GM21723 (cell line): ENCODE measurements around the gene TTLL11.

Experiments used
- ATAC-seq: cut with Tn5 transposase; IDR thresholded peaks from one replicate; pipeline ENCODE4 v1.9.1; 2021; ENCODE audit warnings: mild to moderate bottlenecking, moderate library complexity; ENCODE audit not compliant: unreplicated experiment

The TTLL11 gene

GRCh38 chr9:121979736-121980135 lies 113.4 kb downstream of the TTLL11 start:
- ATAC-seq = no peak

DNA sequence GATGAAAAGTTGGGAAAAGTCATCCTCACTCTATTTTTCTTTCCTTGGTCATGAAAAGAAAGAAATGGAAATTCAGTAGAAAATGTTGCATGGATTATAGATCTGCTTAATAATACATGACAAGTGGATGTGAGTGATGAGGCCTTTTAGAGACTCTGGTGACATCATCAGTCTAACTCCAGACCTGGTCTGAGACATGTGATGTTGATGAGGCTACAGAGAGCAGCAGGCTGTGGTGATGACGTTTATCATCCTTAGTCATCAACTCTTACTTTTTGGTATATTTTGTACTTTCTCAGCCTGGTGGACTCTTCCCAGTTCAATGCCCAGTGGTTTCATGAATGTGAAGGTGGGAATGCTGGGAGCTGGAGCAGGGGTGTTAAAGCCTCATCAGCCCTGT lies 116.4 kb downstream of the TTLL11 start:
- no peak for ATAC-seq

DNA sequence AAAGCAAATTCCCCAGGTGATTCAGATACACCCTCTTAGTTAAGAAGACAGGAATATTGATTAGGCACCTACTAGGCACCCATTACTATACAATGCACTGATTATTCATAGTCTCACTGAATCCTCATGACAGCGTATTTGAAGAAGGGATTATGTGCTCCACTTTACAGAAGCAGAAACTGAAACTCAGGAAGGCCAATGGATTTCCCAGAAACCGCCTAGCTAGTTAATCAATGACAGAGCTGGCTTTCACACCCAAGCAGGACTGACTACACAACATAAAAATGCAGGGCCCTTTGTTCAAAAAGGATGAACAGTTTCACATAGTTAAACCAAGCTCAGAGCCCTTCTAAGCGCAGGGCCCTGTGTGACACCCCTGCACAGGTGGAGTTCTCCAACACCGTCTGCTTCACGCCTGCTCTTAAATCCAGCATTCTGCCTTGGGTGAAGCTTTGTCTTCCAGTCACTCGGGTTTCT lies 117.3 kb downstream of the TTLL11 start:
- ATAC-seq = no peak

DNA sequence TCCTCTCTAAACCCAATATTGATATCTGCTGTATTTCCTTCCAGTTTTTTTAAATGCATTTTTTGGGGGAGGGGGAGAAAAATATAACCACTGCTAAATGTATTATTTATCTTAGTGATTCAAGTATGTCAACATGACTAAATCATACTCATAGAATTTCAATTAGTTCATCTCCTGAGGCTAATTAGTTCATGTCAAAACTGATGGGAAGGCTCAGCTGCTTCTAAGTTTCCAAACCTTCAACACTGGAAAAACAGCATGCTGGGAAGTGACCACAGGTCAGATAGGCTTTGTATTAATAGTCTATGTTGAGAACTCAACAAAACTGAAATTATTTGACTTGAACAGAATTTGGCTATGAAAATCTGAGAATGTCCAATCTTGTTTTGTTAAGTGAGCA lies 118.7 kb downstream of the TTLL11 start:
- no peak for ATAC-seq

- no peak for ATAC-seq
These were observed 120.6 kb downstream of the TTLL11 start for GRCh38 chr9:121972501-121972981.

- no peak for ATAC-seq
These were observed 125.1 kb downstream of the TTLL11 start for GRCh38 chr9:121968056-121968455.

DNA sequence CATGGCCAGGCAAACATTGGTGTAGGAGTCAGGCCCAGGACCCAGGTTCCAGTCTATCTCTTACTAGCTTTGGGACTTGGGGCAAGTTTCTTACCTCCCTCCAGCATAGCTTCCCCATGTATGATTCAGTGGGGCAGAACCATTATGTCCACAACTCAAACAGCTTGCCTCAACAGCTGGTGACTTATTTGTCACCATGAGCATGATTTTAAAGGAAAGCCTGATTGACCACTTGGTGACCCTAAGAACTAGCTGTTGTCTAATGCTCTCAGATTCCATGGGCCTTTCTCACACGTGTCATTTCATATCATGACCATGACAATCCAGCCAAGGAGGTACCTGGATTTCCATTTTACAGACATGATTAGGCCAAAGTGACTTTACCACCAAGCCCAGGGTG lies 126.4 kb downstream of the TTLL11 start:
- ATAC-seq = no peak

GRCh38 chr9:121963528-121963995 lies 129.5 kb downstream of the TTLL11 start:
- ATAC-seq = no peak

GRCh38 chr9:121962421-121962820 lies 130.7 kb downstream of the TTLL11 start:
- ATAC-seq = no peak

DNA sequence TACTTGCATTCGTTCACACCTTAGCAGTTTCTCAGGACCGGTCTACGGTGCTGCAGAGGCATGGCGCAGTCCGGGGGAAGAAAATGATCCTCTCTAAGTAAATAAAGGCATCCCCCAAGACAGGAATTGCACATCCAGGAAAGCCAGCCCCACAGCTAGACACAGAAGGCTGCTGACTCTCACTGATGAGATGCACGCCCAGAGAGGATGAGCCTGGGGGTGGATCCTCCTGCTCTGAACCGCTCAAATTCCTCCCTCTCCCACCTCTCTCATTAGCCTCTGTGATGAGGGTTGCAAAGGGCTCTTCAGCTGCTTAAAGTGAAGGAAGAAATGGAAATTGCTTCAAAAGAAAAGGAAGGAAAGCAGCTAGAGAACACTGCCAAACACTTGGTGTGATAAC lies 132.4 kb downstream of the TTLL11 start:
- ATAC-seq = no peak

- no peak for ATAC-seq
These were observed 134.6 kb downstream of the TTLL11 start for GRCh38 chr9:121958530-121958929.

GRCh38 chr9:121956808-121957207 lies 136.3 kb downstream of the TTLL11 start:
- ATAC-seq = no peak

DNA sequence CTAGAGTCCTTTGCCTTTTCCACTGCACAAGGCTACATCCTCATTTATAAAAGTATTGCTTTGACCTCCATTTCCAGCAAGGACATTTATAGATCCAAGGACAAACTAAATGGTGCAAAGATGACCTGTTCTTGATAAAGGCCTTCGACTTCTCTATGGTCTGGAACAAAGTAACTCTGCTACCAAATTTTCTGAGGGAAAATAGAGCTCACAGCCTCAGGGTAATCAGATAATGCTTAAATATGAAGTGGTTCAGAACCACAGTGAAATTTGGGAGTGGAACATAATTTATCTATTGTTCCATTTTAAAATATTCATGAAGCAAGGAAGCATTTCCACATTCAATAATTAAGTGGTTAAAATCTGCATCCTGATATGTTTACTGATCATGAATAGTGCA lies 137.5 kb downstream of the TTLL11 start:
- no peak for ATAC-seq

GRCh38 chr9:121954477-121955140 lies 138.5 kb downstream of the TTLL11 start:
- no peak for ATAC-seq

- no peak for ATAC-seq
These were observed 140.5 kb downstream of the TTLL11 start for GRCh38 chr9:121952611-121953010.

DNA sequence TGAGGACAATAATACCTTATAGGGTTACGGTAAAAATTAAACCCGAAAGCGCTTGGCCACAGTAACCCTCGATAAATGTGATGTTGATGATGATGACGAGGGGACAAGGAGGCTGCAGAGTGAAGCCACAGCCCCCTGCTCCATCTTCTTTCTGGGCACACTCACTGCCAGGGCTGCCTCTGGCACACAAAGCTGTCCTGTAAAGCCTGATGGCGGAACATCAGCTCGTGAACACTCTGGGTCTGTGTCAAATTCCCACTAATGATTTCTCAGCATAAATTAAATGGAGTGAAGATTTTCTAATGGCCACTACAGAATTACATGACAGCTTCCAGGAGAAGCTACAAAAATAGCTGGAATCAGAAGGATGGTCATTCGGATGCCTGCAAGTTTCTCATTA lies 142.2 kb downstream of the TTLL11 start:
- ATAC-seq = no peak

- ATAC-seq = no peak
These were observed 142.7 kb downstream of the TTLL11 start for GRCh38 chr9:121950441-121950840.

GRCh38 chr9:121949766-121950165 lies 143.3 kb downstream of the TTLL11 start:
- ATAC-seq = no peak

DNA sequence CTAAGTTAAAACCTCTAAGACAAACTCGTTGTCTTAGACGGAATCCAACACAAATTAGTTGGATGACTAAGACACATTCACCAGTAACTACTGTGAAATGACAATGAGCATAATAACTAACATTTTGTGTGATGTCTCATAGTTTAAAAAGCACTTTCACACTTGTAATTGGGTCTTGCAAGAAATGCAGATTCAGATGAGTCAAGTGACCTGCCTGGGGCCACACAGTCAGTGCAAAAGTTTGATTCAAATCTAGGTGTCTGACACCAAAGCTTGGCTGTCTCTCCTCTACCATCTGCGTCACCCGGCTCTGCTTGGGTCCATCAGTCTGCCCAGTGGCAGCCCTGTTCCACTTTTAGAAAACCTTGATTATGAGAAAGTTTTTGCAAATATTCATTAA lies 143.7 kb downstream of the TTLL11 start:
- ATAC-seq = no peak

- ATAC-seq = no peak
These were observed 145.3 kb downstream of the TTLL11 start for GRCh38 chr9:121947775-121948174.

DNA sequence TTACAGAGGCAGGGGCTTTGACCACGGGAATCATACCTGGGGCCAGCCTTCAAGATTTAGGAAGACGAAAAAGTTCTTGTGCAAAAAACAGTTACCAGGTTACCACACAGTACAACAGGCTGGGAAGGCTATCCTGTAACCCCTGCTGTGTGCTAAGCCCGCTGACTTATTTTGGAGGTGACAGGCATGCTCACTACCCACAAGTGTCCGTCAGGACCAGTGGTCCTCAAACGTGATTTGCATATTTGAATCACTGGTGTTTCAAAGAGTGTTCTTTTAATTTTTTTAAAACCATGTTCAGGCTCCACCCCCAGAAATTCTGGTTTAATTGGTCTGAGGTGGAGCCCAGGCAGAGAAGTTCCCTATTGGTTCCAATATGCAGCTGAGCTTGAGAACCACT lies 146.6 kb downstream of the TTLL11 start:
- ATAC-seq = no peak

DNA sequence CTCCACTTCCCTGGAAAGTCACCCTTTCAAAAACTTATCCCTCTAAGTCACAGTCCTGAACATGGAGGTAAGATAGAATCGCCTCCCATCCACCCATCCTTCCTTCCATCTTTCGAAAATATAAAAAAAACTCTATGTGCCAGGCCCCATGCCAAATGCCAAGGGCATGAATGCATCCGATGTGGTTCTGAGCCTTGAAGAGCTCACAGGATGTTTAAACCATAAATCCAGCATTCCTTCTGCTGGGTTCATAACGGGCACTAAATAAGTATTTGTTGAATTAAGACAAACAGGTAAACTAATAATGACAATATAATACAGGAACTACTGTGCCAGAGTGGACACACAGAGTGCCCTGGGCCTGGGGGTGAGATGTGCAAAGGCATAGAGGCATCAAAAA lies 147.3 kb downstream of the TTLL11 start:
- no peak for ATAC-seq

GRCh38 chr9:121945281-121945680 lies 147.8 kb downstream of the TTLL11 start:
- no peak for ATAC-seq
